ENCODE measurements around the gene CHN1. TPM values are rescaled to one million over a fixed set of nuclear protein-coding genes. Genes with fewer than 3 reads are reported as not detected.

CHN1 gene
- total and polyA plus RNA-seq, 7 donors, result 2.1 to 15.6 (median 11.4) TPM

- Histone ChIP-seq H3K4me3 (no peak overlapping the region), H3K27ac (no peak overlapping the region), H3K27me3 (no peaks in the 10 kb centered on the region), H3K4me1 (peaks cover 0 to 5% (median 0%) of the 10 kb centered on the region in 4 donors), H3K9me3 (no peaks in the 10 kb centered on the region), H3K36me3 (no peaks in the 10 kb centered on the region)
- TF ChIP-seq POLR2AphosphoS5 (IDR thresholded peaks at IDR 0.05) (no peak), EP300 (IDR thresholded peaks at IDR 0.05) (no peak), POLR2A (IDR thresholded peaks at IDR 0.05) (no peak), CTCF (IDR thresholded peaks at IDR 0.05) (no peak)
- DNase-seq, result no peak
- intact Hi-C loops (cut with DNase I), result no loop called here
Observed at GRCh38 chr2:174924061-174924693, 81.0 kb downstream of the CHN1 start.

- Histone ChIP-seq H3K4me3 (no peak overlapping the region), H3K4me1 (peaks cover 0 to 5% (median 0%) of the 10 kb centered on the region in 4 donors), H3K27ac (no peak overlapping the region), H3K27me3 (no peaks in the 10 kb centered on the region), H3K9me3 (no peaks in the 10 kb centered on the region), H3K36me3 (no peaks in the 10 kb centered on the region)
- no peak for DNase-seq
- peak in 2 of 4 donors; percentile 18 to 30 for TF ChIP-seq POLR2AphosphoS5 (IDR thresholded peaks at IDR 0.05)
- TF ChIP-seq CTCF (IDR thresholded peaks at IDR 0.05), result no peak
- 78 to 86% methylated on average over 6 of the region's 6 CpGs for WGBS, 2 donors
- intact Hi-C loops (cut with DNase I), result no loop called here
Observed at GRCh38 chr2:174919947-174920595, 85.1 kb downstream of the CHN1 start.

GRCh38 chr2:174918886-174919526 lies 86.2 kb downstream of the CHN1 start:
- Histone ChIP-seq H3K36me3 (peaks cover 0 to 8% (median 0%) of the 10 kb centered on the region in 4 donors), H3K9me3 (no peaks in the 10 kb centered on the region), H3K4me1 (peaks cover 0 to 5% (median 0%) of the 10 kb centered on the region in 4 donors), H3K27me3 (no peaks in the 10 kb centered on the region), H3K27ac (no peak overlapping the region), H3K4me3 (no peak overlapping the region)
- 88 to 91% methylated on average over 1 of the region's 1 CpG for WGBS, 2 donors
- DNase-seq, result no peak
- TF ChIP-seq POLR2A (IDR thresholded peaks at IDR 0.05) (no peak), CTCF (IDR thresholded peaks at IDR 0.05) (no peak), POLR2AphosphoS5 (IDR thresholded peaks at IDR 0.05) (no peak)
- intact Hi-C loops (cut with DNase I), result no loop called here

GRCh38 chr2:174916270-174916930 lies 88.8 kb downstream of the CHN1 start:
- no peak for TF ChIP-seq POLR2AphosphoS5 (IDR thresholded peaks at IDR 0.05)
- TF ChIP-seq CTCF (IDR thresholded peaks at IDR 0.05), result no peak
- no peak for TF ChIP-seq EP300 (IDR thresholded peaks at IDR 0.05)
- no peak for TF ChIP-seq POLR2A (IDR thresholded peaks at IDR 0.05)
- Histone ChIP-seq H3K4me1 (peaks cover 0 to 5% (median 0%) of the 10 kb centered on the region in 4 donors), H3K27ac (no peak overlapping the region), H3K9me3 (no peaks in the 10 kb centered on the region), H3K27me3 (no peaks in the 10 kb centered on the region), H3K4me3 (no peak overlapping the region), H3K36me3 (peaks cover 0 to 10% (median 2%) of the 10 kb centered on the region in 4 donors)
- DNase-seq, result no peak
- 75 to 88% methylated on average over 4 of the region's 4 CpGs for WGBS, 2 donors
- intact Hi-C loops (cut with DNase I), result no loop called here

Measured in sigmoid colon (tissue), 7 donors.